ENCODE measurements around the gene SPOCD1.
"Not testable (repeated sequence)": the region's sequence is repeated elsewhere in the genome, so short reads cannot be mapped to it uniquely, and the experiment has no call there.

- TF ChIP-seq CTCF, POLR2A (IDR thresholded peaks at IDR 0.05): not testable (repeated sequence)
Observed at GRCh38 chr1:31820196-31820595, 4.4 kb upstream of the SPOCD1 start.

All from ovary (tissue), 3 donors.